ENCODE results near the gene RNF20. TPM values are rescaled to one million over a fixed set of nuclear protein-coding genes. Genes with fewer than 3 reads are reported as not detected.
A peak's percentile ranks its signal among the peaks of the same experiment; 100 is the strongest.

RNF20 gene
- total RNA-seq, 1 donor from 2014 or later, result 47.4 TPM

DNA sequence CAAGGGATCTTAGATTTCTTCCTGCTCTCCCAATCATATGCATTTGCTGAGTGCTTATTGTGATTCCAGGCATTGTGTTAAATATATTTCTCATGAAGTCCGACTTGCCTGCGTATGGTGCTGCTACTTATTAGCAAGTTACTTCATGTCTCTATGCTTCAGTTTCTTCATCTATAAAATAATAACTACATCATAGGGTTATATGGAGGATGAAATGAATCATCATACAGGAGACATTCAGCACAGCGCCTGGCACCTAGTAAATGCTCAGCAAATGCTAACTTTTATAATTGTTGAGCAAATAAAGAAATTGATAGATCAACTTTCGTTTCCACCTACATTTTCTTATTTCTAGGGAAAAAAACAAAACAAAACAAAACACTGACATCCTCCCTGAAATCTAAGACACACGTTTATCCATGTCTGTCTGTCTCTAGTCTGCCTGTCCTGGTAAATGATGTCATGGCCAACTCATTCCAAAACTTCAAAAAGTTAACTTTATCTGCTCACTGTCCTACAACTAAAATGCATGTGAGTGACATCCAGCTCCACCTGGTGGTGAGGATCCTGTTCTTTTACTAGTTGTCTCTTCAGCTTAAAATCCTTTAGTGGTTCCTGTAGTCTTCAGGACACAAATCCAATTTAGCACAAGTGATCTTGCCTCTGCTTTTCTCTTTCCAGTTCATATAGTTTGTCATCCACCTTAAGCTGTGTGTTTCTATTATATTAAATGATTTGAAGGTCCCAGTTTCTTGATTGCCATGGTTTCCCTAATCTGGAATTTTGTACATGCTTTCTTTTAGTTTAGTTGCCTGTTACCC lies 33.5 kb downstream of the RNF20 start:
- DNase-seq (ENCODE audit: low spot score), result no peak
- Mint-ChIP-seq H3K27ac (ENCODE audit: unreplicated experiment) (no peak overlapping the region), H3K36me3 (ENCODE audit: low read depth) (peaks cover 32% of the 10 kb centered on the region), H3K27me3 (ENCODE audit: low read depth) (no peaks in the 10 kb centered on the region), H3K4me3 (ENCODE audit: unreplicated experiment) (no peak overlapping the region), H3K4me1 (ENCODE audit: low read depth) (no peaks in the 10 kb centered on the region), H3K9me3 (ENCODE audit: low read depth) (no peaks in the 10 kb centered on the region)
- TF ChIP-seq, protein P1, sequence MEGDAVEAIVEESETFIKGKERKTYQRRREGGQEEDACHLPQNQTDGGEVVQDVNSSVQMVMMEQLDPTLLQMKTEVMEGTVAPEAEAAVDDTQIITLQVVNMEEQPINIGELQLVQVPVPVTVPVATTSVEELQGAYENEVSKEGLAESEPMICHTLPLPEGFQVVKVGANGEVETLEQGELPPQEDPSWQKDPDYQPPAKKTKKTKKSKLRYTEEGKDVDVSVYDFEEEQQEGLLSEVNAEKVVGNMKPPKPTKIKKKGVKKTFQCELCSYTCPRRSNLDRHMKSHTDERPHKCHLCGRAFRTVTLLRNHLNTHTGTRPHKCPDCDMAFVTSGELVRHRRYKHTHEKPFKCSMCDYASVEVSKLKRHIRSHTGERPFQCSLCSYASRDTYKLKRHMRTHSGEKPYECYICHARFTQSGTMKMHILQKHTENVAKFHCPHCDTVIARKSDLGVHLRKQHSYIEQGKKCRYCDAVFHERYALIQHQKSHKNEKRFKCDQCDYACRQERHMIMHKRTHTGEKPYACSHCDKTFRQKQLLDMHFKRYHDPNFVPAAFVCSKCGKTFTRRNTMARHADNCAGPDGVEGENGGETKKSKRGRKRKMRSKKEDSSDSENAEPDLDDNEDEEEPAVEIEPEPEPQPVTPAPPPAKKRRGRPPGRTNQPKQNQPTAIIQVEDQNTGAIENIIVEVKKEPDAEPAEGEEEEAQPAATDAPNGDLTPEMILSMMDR (IDR thresholded peaks at IDR 0.05), result peak; percentile 78

DNA sequence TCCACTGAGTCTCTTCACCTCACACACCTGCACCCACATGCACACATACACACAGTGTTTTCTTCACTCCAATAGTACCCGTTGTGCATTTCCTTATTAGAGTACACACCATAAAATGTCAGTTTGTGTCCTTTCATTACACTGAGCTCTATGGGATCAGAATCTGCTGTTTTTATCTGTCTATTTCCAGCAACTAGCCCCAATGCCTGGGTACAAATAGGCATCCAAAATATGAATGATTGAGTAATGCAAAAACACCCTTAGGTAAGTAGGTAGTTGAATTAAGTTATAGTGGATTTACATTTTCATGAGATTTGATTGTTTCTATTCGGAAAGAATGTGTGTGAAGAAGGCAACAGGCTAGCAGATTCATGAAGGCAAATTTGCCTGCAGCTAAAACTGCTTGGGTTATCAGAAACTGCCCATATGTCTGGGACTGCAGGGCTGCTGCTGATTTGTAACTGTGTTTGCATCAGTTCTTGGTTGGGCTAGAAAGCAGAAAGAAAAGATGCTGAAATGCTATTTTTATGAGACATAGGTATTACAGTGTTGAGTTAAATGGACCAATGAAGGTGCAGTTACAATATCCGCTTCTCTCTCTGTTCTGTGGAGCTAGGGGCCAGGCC lies 34.2 kb downstream of the RNF20 start:
- Mint-ChIP-seq H3K4me1 (ENCODE audit: low read depth) (no peaks in the 10 kb centered on the region), H3K27ac (ENCODE audit: unreplicated experiment) (no peak overlapping the region), H3K9me3 (ENCODE audit: low read depth) (no peaks in the 10 kb centered on the region), H3K36me3 (ENCODE audit: low read depth) (peaks cover 24% of the 10 kb centered on the region), H3K4me3 (ENCODE audit: unreplicated experiment) (no peak overlapping the region), H3K27me3 (ENCODE audit: low read depth) (no peaks in the 10 kb centered on the region)
- TF ChIP-seq, protein P1 (IDR thresholded peaks at IDR 0.05), result no peak
- no peak for DNase-seq (ENCODE audit: low spot score)

DNA sequence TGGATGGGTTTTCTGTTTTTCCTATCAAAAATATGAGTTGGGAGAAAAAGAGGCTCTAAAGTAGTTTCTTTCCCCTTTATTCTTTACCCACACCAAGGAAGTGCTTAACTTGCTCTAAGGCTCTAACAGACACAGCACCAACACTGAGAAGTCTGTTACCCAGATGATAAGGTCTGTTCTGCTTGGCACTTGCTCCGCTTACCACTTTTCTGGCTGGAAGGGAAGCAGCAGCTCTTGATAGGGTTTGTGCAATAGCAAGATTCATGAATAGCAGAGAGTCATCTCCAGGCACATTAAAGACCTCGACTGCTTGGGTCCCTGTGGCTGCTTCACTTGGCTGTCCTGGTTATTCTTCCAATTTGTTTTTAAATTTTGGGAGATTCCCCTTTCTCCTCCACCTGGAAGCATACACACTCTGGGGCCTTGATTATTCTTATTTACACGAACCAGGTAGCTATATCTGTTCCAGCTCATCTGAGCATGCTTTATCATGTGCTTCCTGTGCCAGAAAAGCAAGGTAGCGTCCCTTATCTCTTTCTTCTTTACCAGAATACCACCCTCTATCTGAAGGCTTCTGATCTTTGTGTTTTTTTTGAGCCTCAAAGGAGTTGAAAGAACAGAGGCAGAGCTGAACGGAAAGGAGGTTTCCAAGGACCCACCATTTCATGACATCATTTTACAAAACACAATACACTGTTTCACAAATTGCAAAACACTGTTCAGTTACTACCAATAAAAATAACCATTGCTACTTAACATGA lies 36.3 kb downstream of the RNF20 start:
- H3K27me3 Mint-ChIP-seq (ENCODE audit: low read depth), result no peaks in the 10 kb centered on the region
- no peaks in the 10 kb centered on the region for H3K4me1 Mint-ChIP-seq (ENCODE audit: low read depth)
- H3K9me3 Mint-ChIP-seq (ENCODE audit: low read depth), result no peaks in the 10 kb centered on the region
- TF ChIP-seq, protein P1 (IDR thresholded peaks at IDR 0.05), result no peak
- no peak for DNase-seq (ENCODE audit: low spot score)
- H3K4me3 Mint-ChIP-seq (ENCODE audit: unreplicated experiment), result no peak overlapping the region
- H3K36me3 Mint-ChIP-seq (ENCODE audit: low read depth), result peaks cover 15% of the 10 kb centered on the region
- no peak overlapping the region for H3K27ac Mint-ChIP-seq (ENCODE audit: unreplicated experiment)

DNA sequence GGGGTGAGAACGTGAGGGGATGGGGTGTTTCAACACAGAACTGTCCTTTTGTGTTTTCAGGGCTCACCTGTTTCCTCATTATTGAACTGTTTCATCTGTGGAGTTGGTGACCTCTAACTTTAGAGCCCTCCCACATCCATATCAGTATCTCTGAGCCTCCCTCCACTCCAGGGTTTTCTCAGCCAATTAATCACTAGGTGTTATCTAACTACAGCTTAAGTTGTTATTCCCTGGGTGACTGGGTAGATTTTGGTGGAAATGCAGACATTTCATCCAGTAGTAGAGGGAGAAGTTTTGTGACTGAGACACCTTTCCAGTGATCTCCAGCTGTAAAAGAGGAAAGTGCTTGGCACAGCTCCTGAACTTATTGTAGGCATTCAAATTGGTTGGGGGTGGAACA lies 37.5 kb downstream of the RNF20 start:
- no peak overlapping the region for H3K27ac Mint-ChIP-seq (ENCODE audit: unreplicated experiment)
- TF ChIP-seq, protein P1 (IDR thresholded peaks at IDR 0.05), result no peak
- no peak for DNase-seq (ENCODE audit: low spot score)
- peaks cover under 1% of the 10 kb centered on the region for H3K4me1 Mint-ChIP-seq (ENCODE audit: low read depth)
- H3K36me3 Mint-ChIP-seq (ENCODE audit: low read depth), result peaks cover 10% of the 10 kb centered on the region
- H3K9me3 Mint-ChIP-seq (ENCODE audit: low read depth), result no peaks in the 10 kb centered on the region
- H3K4me3 Mint-ChIP-seq (ENCODE audit: unreplicated experiment), result no peak overlapping the region
- no peaks in the 10 kb centered on the region for H3K27me3 Mint-ChIP-seq (ENCODE audit: low read depth)

DNA sequence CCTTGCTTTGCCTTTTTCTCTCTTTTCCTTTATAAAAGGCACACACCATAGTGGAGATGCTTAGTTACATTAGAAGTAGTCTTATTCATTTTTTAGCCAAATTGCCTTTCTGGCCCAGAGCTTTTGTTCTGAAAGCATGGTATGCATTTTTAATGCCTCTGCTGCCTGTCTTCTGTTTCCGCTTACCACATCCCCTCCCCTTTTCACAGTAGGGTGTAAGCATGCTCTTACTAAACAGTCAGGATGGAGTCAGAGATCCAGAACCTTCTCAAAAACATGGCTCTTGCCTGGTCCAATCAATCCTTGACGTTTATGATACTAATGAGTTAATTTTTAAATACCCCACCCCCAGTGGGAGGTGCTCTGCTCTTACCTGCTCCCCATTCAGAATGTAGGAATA lies 38.7 kb downstream of the RNF20 start:
- H3K9me3 Mint-ChIP-seq (ENCODE audit: low read depth), result no peaks in the 10 kb centered on the region
- peaks cover 9% of the 10 kb centered on the region for H3K4me1 Mint-ChIP-seq (ENCODE audit: low read depth)
- no peak overlapping the region for H3K4me3 Mint-ChIP-seq (ENCODE audit: unreplicated experiment)
- TF ChIP-seq, protein P1 (IDR thresholded peaks at IDR 0.05), result no peak
- H3K27ac Mint-ChIP-seq (ENCODE audit: unreplicated experiment), result no peak overlapping the region
- peaks cover 10% of the 10 kb centered on the region for H3K36me3 Mint-ChIP-seq (ENCODE audit: low read depth)
- no peaks in the 10 kb centered on the region for H3K27me3 Mint-ChIP-seq (ENCODE audit: low read depth)
- no peak for DNase-seq (ENCODE audit: low spot score)

All from chondrocyte (in vitro differentiated cells).